DMS 273 treated with DMSO at 0.1 percent for 48 hours (cell line): Measurements from ENCODE around the gene FBXL16.
"Not testable (repeated sequence)": the region's sequence is repeated elsewhere in the genome, so short reads cannot be mapped to it uniquely, and the experiment has no call there.

Experiments
- DNase-seq: peaks from one replicate; lab custom pipeline; 2025; lab: John Stamatoyannopoulos, UW

FBXL16 gene

DNA sequence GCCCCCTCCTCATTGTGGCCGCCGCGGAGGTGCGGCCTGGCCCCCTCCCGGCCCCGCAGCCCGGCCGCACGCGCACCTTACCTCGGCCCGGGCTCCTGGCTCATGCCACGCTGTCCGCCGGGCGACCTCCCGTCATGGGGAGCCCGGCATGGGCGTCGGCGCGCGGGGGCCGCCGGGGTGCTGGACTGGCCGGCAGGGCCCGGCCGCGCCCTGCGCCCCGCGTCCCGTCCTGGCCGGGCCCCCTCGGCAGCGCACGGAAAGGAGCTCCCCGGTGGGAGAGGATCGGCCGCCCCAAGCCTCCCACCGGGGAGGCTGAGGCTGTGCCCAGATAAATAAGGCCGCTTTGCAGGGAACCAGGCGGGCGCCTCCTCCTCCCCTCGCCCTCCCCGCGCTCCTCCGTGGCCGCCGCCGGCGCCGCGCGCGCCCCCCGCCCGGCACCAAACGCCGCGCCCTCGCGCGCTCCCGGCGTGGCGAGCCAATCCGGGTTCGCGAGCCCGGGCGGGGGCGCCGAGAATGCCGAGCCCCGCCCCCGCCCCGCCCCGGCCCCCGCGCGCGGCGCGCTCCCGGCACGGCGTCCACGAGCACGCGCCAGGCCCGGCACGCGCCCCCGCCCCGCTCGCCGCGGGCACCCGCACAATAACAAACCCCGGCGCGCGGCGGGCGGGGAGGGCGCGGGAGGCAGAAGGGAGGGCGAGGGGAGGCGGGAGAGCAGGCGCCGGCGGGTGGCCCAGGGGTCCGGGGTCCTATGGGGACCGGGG, at the start of gene FBXL16:
TSS of gene FBXL16 (minus strand) at position 371 of the 758 bp plus-strand sequence. CDS start 8,396 bp downstream, outside the sequence.
- no peak for DNase-seq

GRCh38 chr16:754656-755055, 49.1 kb upstream of the FBXL16 start:
- no peak for DNase-seq

- DNase-seq, result not testable (repeated sequence)
These were observed 48.6 kb upstream of the FBXL16 start for GRCh38 chr16:754121-754607.

- no peak for DNase-seq
These were observed 46.4 kb upstream of the FBXL16 start for GRCh38 chr16:752007-752312.

GRCh38 chr16:751152-752006, 45.8 kb upstream of the FBXL16 start:
- DNase-seq, result no peak

GRCh38 chr16:750485-750884, 44.9 kb upstream of the FBXL16 start:
- no peak for DNase-seq

- no peak for DNase-seq
These were observed 43.4 kb upstream of the FBXL16 start for GRCh38 chr16:749010-749409.

GRCh38 chr16:747978-748746, 42.6 kb upstream of the FBXL16 start:
- no peak for DNase-seq

DNA sequence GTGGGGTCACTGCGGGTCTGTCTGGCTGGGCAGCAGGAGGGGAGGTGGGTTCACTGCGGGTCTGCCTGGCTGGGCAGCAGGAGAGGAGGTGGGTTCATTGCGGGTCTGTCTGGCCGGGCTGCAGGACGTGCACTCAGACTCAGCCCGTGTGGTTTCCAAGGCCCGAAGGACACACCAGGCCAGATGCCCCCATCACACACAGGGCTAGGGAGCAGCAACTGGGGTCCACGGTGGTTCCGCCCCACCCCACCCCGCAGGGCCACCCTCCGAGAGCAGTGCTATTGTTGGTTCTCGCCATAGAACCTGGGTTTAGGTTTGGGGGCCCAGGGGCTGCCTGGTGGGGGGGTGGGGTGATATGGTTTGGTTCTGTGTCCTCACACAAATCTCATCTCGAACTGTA, 41.0 kb upstream of the FBXL16 start:
- DNase-seq, result no peak

DNA sequence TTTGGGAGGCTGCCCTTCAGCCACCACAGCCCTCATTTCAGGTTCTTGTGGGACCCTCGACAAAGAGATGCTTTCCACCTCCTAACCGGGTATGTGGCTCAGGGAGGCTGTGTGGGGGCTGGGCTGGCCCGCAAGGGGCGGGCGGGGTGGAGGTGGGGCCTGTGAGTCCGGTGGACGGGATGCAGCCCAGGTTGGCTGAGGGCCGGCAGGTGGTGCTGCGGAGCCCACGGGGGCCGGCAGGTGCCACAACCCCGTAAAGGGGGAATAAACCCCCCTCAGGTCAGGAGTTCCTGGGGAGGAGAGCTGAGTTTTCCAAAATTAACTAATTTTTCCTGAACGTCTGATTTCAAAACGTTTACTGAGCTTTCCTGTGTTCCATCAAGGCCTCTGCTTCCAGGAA, 40.1 kb upstream of the FBXL16 start:
- DNase-seq, result no peak

DNA sequence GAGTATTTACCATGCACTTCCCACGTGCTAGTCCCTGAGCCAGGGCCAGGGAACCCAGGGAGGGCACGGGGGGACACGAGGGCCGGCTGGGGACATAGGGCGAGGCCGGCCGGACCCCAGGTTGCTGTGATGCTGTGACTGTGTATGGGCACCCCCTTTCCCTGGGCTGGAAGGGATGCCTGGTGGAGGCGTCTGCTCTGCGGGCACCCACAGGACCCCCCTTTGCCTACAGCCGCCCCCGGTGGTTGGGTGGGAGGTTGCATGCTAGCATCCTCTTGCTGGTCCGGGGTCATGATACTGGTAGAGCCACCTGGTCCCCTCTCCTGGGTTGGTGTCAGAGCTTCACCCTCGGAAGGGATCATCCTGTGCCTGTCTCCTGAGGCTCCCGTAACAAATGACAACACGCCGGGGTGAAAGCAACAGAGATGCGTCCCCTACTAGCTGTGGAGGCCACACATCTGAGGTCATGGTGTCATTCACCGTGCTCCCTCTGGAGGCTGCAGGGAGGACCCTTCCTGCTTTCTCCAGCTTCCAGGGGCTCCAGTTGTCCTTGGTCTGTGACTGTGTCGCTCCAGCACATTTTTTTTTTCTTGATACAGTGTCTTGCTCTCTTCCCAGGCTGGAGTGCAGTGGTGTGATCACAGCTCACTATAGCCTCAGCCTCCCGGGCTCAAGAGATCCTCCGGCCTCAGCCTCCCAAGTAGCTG, 38.3 kb upstream of the FBXL16 start:
- DNase-seq, result no peak

DNA sequence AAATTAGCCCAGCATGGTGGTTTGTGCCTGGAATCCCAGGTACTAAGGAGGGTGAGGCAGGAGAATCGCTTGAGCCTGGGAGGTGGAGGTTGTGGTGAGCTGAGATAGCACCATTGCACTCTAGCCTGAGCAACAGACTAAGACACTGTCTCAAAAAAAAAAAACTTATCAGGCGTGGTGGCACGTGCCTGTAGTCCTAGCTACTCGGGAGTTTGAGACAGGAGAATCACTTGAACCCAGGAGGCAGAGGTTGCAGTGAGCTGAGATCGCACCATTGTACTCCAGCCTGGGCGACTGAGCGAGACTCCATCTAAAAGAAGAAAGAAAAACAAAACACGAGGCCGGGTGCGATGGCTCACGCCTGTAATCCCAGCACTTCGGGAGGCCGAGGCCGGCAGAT, 37.3 kb upstream of the FBXL16 start:
- DNase-seq, result not testable (repeated sequence)

- no peak for DNase-seq
These were observed 36.5 kb upstream of the FBXL16 start for GRCh38 chr16:741986-742629.

GRCh38 chr16:740764-741505, 35.3 kb upstream of the FBXL16 start, which contains the start of gene CIAO3:
Gene CIAO3, minus strand, starts transcription at chr16:740997. Its CDS starts 12 bp downstream, at chr16:740985.
- peak; percentile 55 for DNase-seq

GRCh38 chr16:740459-740763, 34.8 kb upstream of the FBXL16 start:
- no peak for DNase-seq

DNA sequence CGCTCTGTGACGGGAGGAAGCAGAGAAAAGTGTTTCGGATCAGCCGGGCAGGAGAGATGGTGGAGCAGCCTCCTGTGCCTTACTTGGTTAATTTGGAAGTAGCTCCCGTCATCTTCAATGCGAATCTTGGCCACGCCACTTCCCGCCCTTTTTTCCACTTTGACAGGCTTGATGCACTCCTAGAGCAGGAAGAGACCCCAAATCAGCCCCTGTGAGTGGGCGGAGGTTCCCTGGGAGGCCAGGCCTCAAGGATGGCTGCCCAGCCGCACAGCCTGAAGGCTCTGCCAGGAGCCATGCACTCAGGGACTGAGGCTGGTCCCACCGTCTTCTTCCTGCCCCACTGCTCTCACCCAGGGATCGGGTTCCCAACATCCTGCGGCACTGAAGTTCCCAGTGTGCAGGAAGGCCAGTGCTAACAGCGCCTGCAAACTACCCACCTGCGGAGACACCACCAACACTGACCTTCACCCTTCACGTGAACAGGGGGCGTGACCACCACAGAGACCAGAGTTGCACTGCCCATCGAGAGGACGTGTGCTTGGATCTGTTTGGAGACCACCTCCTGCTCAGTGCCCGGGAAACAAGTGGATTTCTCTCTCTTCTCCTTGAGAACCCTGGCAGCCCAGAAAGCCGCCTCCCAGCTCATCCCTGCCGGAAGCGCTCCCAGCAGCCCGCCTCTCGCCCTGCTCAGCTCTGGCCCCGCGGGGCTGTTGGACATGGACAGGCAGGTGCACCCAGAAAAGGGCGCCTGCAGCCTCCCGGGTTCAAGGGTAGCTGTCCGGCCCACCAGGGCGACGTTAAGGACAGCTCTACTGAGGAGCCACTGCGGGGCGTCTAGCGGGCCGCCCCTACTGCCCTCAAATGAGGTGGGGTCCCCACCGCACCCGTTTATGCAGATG, 34.2 kb upstream of the FBXL16 start:
- no peak for DNase-seq

GRCh38 chr16:736936-737481, 31.4 kb upstream of the FBXL16 start:
- DNase-seq, result no peak

DNA sequence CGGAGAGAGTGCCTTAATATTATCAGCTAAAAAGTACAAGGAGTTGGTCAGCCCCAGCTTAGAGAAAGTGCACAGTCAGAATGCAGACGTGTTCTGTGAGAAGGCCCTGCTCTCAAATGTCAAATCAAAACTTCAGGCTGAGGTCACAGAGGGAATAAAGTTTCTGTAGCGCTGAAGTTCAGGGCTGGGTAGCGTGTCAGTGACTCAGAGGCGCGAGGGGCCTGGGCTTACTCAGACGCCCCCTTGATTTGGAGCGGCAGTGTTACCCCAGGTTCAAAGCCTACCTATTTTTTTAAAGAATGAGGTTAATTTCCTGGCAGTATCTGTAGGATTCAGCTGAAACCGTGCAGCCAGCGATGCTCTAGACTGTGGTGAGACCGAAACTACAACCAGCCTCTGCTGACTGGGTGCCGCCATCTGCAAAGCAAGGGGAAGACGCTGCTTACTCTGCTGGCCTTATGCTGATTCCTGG, 30.4 kb upstream of the FBXL16 start:
- no peak for DNase-seq
